GM10847 (cell line): ENCODE results near the gene SOHLH1.

ENCODE experiments used
- POLR2A ChIP-seq: IDR thresholded peaks from 2 replicates; pipeline ENCODE4 v1.6.1; 2011; ENCODE audit not compliant: insufficient read length; ENCODE audit errors: extremely low read depth

Gene SOHLH1

DNA sequence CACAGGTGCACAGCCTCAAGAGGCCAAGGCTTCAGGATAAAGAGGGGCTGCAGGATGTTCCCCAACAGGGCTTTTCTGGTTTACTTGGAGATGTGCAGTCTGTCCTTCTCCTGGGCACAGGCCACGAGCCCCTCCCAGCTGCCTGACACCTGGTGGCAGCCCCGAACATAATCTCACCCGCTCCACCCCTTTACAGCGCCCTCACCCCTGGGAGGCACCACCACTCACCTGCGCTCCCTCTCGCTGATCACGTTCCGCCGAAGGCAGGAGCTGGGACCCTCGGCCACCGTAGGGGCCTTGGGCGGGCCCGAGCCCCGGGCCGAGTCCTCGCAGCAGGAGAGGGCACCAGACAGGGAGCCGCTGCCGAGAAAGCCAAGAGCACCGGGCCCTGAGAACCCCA is 514 bp downstream of the SOHLH1 start:
- no peak for TF ChIP-seq POLR2A

DNA sequence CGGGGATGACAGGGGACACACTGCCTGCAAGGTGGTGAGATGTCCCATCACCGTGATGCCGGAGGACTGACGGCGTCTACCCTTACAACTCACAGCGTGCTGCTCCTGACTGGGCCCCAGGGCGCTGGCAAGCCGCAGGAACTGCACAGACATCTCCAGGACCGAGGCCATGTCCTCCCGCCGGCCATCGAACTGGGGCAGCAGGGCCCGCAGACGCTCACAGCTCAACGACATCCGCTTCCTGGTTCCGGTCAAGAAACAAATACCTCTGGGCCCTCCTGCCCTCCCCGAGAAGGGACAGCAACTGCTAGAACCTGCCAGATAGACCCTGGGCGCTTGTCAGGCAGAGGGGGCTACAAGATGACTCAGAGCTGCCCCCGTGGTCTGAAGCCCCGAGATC is 1.0 kb downstream of the SOHLH1 start:
- TF ChIP-seq POLR2A = no peak

DNA sequence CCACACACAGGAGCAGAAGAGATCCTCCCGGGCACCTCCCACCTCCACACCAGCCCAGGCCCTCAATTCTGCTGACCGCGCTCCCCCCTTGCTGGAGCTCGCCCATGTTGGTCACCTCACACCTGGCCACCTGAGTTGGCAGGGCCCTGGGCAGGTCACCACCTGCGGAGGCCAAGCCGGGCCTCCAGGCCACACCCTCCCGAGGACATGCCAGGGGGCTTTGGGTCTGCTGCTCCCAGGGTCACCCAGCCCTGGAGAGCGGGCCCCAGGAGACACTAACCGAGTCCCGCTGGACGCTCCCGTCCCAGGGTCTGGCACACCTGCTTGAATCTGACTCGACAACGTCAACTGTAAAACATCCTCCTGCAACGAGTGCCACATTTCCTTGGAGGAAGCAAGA is 2.1 kb downstream of the SOHLH1 start:
- TF ChIP-seq POLR2A = no peak

DNA sequence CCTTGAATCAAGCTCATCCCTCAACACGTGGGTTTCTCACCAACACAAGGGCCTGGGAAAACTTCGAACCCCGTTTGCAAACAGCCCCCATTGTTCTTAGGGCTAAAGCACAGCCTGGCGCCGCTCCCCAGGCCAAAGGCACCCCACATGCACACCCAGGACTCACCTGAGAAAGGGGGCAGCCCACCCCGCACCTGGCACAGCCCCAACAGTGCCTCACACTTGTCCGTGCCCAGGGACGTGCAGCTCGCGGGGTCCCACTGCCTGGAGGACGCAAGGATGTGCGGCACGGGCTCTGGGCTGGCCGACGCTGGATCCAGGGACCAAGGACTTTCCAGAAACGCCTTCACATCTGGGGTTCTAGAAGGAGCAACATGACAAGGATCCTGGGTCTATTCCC is 2.8 kb downstream of the SOHLH1 start:
- TF ChIP-seq POLR2A = no peak

DNA sequence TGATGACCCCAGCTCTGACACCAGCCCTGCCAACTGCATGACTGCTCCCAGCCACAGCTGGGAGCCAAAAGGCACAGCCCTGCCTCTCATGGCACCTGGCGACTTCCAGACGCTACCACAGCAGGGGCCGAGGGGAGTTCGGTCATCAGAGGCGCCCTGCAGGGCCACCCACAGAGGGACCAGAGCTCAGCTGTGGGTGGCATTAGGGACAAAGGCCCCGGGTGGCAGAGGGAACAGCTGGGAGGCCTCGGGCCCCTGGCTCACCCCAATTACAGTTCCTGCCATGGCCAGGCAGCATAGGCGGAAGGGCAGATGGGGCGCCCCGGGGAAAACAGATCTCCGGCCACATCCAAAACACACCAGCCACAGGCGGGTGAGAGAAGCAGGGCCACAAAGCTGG is 3.6 kb downstream of the SOHLH1 start:
- no peak for TF ChIP-seq POLR2A

DNA sequence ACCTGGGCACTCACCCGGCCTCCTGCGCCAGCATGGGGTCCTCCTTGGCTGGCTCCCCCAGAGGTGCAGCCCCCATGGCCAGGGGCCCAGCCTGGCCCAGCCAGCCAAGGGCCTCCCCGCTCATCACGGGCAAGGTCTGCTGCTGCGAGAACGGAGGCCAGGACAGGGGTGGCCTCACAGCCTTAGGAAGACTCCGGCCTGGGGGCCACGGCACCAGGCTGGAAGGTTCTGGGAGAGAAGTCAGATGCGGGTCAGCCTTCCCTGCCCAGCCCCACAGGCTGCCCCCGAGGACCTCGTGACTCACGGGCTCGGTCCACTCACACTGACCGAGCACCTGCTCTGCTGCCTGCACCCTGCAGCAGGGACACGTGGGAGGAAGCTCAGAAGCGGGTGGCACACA is 4.2 kb downstream of the SOHLH1 start:
- no peak for TF ChIP-seq POLR2A

DNA sequence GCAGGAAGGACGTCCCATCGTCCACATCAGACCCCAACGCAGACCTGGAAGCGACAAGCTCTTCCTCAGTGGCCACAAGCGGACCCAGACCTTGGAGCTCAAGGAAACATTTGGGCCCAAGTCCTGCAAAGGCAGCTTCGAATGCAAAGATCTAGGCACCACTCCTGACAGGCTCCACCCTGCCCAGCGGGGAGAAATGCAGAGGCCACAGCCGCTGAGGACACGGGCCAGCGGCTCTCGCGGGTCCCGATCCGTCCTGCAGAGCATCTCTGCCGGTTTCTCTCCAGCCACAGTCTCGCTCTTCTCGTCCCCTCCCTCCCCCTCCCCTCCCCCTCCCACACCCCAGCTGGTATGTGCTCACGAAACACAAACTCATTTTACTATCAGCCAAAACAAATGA is 4.9 kb downstream of the SOHLH1 start:
- no peak for TF ChIP-seq POLR2A

DNA sequence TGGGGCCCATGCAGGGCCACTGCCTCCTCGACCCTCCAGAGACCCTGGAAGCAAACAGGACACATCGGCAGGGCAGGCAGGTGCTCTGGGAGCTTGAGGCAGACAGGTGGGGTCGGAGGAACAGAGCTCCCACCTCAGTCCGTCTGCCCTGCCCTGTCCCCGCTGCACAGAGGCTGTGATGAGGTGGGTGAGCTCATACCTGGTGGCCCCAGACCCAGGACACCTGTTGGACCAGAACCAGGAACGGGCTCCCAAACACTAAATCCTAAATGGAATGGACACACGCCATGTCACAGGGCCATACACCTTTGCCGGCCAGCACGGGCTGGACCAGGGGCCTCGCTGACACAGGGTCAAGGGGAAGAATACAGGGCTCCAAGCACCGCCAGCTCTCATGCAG is 5.5 kb downstream of the SOHLH1 start:
- no peak for TF ChIP-seq POLR2A

DNA sequence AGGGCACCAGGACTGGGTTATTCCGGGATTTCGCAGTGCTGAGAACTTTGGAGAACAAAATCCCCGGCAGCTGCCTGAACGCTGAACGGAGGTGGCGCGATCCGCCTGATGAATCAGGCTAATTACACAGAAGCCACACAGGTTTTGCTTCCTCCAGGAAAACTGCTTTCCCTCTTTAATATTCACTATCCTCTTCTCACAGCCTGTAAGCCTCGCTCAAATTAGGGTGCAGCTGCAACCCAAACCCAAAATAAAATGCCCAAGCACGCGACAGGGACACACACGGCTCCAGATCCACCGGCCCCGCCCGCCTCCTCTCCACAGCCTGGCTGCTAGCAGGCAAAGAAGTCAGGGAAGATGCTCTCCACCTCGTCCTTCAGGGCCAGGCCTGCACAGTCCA is 6.0 kb downstream of the SOHLH1 start:
- no peak for TF ChIP-seq POLR2A

DNA sequence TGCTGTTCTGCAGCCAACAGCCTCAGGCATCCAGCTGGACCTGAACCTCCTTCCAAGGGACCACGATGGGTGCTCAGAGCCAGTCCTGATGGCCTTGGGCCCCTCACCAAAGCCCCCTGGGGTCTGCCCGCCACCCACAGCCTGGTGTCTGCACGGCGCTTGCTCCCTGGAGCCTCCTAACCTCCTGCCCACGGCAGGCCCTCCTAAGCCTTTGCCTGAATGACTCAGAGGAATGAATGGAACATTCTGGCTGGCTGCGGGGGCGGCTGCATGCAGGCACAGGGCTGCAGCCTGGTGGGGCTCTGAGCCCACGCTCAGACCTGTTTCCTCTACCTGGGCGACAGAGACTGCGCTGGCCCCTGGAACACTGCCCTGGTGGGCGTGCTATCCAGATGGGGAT is 6.9 kb downstream of the SOHLH1 start:
- no peak for TF ChIP-seq POLR2A

DNA sequence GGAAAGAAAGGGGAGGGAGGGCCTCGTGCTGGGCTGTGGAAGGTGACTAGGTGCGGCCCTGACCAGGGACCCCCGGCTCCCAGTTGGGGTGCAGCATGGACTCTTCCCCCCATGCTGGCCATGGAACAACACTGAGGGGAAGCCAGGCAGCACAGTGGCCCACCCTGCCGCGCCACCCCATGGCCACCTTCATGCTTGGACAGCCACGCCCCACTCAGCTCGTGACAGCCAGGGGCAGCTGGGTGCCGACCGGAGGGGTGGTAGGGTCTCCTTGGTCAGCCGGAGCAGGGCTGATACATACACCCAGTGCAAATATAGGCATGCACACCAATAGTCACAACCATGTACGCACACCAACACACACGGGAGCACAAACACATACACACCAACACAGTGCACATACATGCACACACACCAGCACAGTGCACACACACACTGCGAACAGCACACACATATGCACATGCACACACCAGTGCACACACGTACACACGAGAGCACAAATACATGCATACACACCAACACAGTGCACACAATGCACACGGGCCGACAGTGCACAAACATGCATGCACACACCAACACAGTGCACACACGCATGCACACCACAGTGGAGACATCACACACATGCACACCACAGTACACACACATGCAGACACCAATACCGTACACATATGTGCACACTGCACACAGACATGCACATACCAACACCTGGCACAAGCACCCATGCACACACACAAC is 8.3 kb downstream of the SOHLH1 start:
- TF ChIP-seq POLR2A = no peak

DNA sequence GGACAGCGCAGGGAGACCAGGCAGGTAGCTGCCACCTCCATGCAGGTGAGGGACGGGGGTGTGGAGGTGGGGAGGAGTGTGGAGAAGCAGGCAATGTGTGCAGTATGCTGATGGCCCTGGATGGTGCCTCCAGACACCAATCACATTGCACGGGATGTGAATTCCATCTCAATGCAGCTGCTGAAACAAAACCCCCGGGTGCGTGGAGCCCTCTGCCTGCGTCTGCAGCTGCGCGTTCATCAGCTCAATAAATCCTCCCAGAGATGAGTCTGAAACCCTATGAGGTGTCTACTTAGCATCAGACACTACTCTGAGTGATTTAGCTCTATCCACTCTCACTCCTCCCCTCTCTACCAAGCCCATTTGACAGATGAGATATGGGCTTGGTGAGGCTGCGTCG is 10.3 kb downstream of the SOHLH1 start:
- no peak for TF ChIP-seq POLR2A

DNA sequence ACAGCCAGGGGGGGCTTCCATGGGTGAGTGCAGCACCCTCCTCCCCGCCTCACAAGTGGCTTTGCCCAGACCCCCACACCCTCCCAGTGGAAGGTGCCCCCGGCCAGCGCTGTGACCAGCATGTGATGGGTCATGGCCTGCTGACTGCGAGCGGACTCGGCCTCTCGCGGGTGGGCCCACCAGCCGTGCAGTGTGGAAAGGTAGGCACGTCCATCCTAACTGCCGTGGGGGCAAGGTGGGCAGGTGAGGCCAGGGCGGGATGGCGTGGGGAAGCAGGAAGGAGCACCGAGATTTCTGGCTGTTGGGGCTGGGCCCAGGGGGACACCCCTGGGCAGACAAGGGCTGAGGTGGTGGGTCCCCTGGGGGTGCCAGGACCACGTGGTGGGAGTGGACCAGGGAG is 12.1 kb downstream of the SOHLH1 start:
- no peak for TF ChIP-seq POLR2A

DNA sequence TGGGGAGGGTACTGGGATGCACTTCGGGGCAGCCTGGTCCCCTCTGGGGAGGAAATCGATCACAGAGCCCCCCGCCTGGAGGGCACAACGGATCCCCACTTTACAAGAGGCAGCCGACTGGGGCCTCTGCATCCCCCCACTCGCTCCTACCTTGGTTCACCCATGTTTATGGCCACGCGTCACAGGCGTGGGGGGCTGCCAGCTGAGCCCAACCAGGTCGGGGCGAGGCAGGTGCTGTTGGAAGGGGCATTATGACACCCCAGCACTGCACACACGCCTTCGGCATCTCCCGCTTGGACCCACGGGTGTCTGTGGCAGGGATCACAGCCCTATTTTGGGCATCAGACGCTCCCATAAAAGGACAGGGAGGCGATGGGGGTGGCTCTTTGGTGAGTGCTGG is 14.6 kb downstream of the SOHLH1 start:
- no peak for TF ChIP-seq POLR2A

DNA sequence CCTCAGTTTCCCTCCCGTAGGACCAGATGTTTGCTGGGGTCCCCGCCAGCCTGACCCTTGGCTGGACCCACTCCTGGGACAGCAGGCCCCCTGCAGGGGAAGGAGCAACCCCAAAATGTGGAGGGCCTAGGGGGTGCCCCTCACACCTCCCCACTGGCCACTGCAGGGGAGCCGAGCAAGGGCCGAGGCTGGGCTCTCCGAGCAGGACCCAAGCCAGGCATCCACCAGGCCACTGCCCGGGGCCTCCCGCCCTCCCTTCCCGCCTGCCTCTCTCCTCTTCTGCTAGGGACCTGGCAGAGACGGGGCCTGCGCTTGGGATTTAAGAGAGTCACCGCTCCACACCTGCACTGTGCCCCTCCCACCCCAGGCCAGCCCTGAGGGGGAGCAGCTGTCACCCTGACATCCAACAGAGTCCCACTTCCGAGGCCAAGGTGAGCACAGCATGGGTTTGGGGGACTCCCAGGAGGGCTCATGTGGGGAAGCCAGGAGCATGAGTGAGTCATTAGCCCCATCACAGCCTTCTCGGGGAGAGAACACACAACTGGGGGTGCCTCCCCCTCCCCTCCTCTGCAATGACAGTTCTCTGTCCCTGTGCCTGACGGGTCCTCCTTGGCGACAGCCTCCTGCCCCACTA is 15.8 kb downstream of the SOHLH1 start:
- no peak for TF ChIP-seq POLR2A

DNA sequence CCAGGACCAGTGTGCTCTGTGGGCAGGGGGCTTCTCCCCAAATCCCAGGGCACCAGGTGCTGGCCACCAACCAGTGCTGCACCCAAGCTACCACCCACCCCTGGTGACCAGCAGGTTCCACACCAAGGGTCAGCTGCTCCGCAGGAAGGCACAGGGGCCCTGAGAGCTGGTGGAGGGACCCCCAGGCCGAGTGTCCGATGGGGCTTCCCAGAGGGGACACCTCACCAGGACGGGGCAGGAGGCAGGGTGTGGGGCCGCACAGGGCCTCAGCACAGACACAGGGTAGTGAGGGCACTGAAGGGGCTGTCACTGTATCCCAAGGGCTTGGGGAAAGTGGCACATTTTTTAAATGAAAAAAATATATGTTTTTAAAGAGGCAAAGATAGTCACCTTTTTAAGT is 18.1 kb downstream of the SOHLH1 start:
- no peak for TF ChIP-seq POLR2A

DNA sequence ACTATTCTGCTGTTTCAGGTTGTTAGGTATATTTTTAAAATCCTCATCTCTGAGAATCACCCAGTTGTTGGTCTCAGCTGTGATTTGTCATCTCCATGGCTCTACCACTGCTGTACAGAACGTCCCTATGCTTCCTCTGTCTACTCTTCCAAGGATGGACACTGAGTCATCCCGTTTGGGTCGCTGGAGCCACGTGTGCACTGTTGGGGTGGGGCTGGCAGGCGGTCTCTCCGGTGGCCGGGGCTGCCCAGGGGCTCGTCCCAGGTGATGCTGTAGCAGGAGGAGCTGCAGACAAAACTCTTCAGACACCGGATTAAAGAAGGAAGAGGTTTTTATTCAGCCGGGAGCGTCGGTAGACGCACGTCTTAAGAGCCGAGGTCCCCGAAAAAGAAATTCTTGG is 19.2 kb downstream of the SOHLH1 start:
- TF ChIP-seq POLR2A = no peak
